A549 (cell line): ENCODE results near the gene DSCAM. TPM values are rescaled to one million over a fixed set of nuclear protein-coding genes. Genes with fewer than 3 reads are reported as not detected.

Experiments used
- ATAC-seq, 2 experiments: fragments of 200-7000 bp in 1 of 2; fragments of >200 bp in 1 of 2; cut with Nextera tagmentation in 1 of 2; cut with Tn5 transposase in 1 of 2; 3 replicates each; pipeline versions ENCODE4 v1.8.0 to v1.9.1; 2018 to 2020; ENCODE audit warnings: mild to moderate bottlenecking in 1 of 2, moderate library complexity in 1 of 2
- CTCF ChIA-PET: fragments of 300-600 bp; sonication (Branson Sonifier 250); formaldehyde crosslinking; extraction: SDS; loops from one replicate; lab custom pipeline; 2021; ENCODE audit warnings: antibody characterized with exemption, inconsistent platforms; lab: Yijun Ruan, JAX
- POLR2A ChIA-PET: fragments of 350-600 bp; formaldehyde crosslinking; extraction: SDS; loops from one replicate; lab custom pipeline; 2021; ENCODE audit warnings: antibody characterized with exemption, inconsistent platforms; lab: Yijun Ruan, JAX
- DNase-seq, 2 experiments: peaks; one replicate each; pipeline versions ENCODE4 v3.0.0 to v3.0.0-alpha.2; 2011 to 2016; ENCODE audit warnings: low read depth in 1 of 2, low spot score in 1 of 2
- FAIRE-seq: peaks from 2 replicates; lab custom pipeline; 2011; peaks lifted over from hg19 to GRCh38; lab: Jason Lieb, UNC
- H3K27ac ChIP-seq, 2 experiments: fragments of >200 bp; sonication (Bioruptor Twin); formaldehyde crosslinking; 3 replicates each; pipeline ENCODE4 v1.5.1; 2016 to 2017
- H3K4me1 ChIP-seq: fragments of >200 bp; sonication (Bioruptor Twin); formaldehyde crosslinking; 3 replicates; pipeline ENCODE4 v1.6.1; 2016
- H3K4me2 ChIP-seq: fragments of >200 bp; sonication (Bioruptor Twin); formaldehyde crosslinking; 3 replicates; pipeline ENCODE4 v1.6.1; 2016
- H3K4me3 ChIP-seq: fragments of >200 bp; sonication (Bioruptor Twin); formaldehyde crosslinking; 3 replicates; pipeline ENCODE4 v1.5.1; 2016
- H3K9me3 ChIP-seq: fragments of >200 bp; sonication (Bioruptor Twin); formaldehyde crosslinking; 3 replicates; pipeline ENCODE4 v1.6.1; 2016
- CBX8 ChIP-seq: fragments of 200-600 bp; sonication (generic); IDR thresholded peaks from 2 replicates; pipeline ENCODE4 v1.6.1; 2016
- CHD2 ChIP-seq: fragments of 150-350 bp; IDR thresholded peaks from 2 replicates; pipeline ENCODE4 v1.6.1; 2014; ENCODE audit warnings: low read length; ENCODE audit not compliant: partially characterized antibody
- EHF ChIP-seq: fragments of 250-450 bp; sonication (Bioruptor Pico); IDR thresholded peaks from 2 replicates; pipeline ENCODE4 v1.5.0; 2020; ENCODE audit warnings: mild to moderate bottlenecking
- EHMT2 ChIP-seq: fragments of 200-600 bp; sonication (generic); IDR thresholded peaks from 2 replicates; pipeline ENCODE4 v1.6.1; 2016; ENCODE audit warnings: antibody characterized with exemption, low read depth, mild to moderate bottlenecking, moderate library complexity
- ELK1 ChIP-seq: fragments of 150-350 bp; IDR thresholded peaks from 2 replicates; pipeline ENCODE4 v1.6.1; 2014; ENCODE audit warnings: low read depth, mild to moderate bottlenecking, low read length
- FOSB ChIP-seq: fragments of 250-450 bp; sonication (Bioruptor Pico); IDR thresholded peaks from 2 replicates; pipeline ENCODE4 v1.5.0; 2020; ENCODE audit warnings: mild to moderate bottlenecking, moderate library complexity
- HEYL ChIP-seq: fragments of 250-450 bp; sonication (Bioruptor Pico); IDR thresholded peaks from 2 replicates; pipeline ENCODE4 v1.8.0; 2021; ENCODE audit warnings: mild to moderate bottlenecking, moderate library complexity
- JUNB ChIP-seq: fragments of >200 bp; sonication (Bioruptor Twin); formaldehyde crosslinking; IDR thresholded peaks from 2 replicates; pipeline ENCODE4 v1.6.1; 2016
- KDM1A ChIP-seq: fragments of 200-600 bp; sonication (generic); IDR thresholded peaks from 2 replicates; pipeline ENCODE4 v1.6.1; 2016; ENCODE audit warnings: low read depth, mild to moderate bottlenecking
- MAZ ChIP-seq: fragments of 150-350 bp; IDR thresholded peaks from 2 replicates; pipeline ENCODE4 v1.6.1; 2014; ENCODE audit warnings: antibody characterized with exemption, low read depth, low read length, borderline replicate concordance
- NPAS2 ChIP-seq: fragments of 250-450 bp; sonication (Bioruptor Pico); IDR thresholded peaks from 2 replicates; pipeline ENCODE4 v1.8.0; 2022; ENCODE audit warnings: mild to moderate bottlenecking, moderate library complexity, borderline replicate concordance
- POLR2A ChIP-seq: IDR thresholded peaks from 2 replicates; pipeline ENCODE4 v1.6.1; 2012; ENCODE audit warnings: mild to moderate bottlenecking, low read length
- RAD21 ChIP-seq, 2 experiments: fragments of >200 bp in 1 of 2; sonication (Bioruptor Twin) in 1 of 2; formaldehyde crosslinking in 1 of 2; IDR thresholded peaks in 1 of 2; conservative IDR thresholded peaks in 1 of 2; 2 replicates in 1 of 2; 3 replicates in 1 of 2; pipeline ENCODE4 v1.6.1; 2012 to 2018; ENCODE audit warnings: inconsistent platforms in 1 of 2
- SMC3 ChIP-seq: fragments of >200 bp; sonication (Bioruptor Twin); formaldehyde crosslinking; IDR thresholded peaks from 3 replicates; pipeline ENCODE4 v1.6.1; 2018; ENCODE audit warnings: inconsistent platforms
- ZC3H11A ChIP-seq: fragments of 450-650 bp; IDR thresholded peaks from 2 replicates; pipeline ENCODE4 v1.6.1; 2014; ENCODE audit warnings: antibody characterized with exemption, mild to moderate bottlenecking
- ZNF302 ChIP-seq: fragments of 250-450 bp; sonication (Bioruptor Pico); IDR thresholded peaks from 2 replicates; pipeline ENCODE4 v1.9.0; 2021; ENCODE audit warnings: inconsistent platforms, mild to moderate bottlenecking, moderate library complexity
- WGBS: methylation state at CpG from one replicate; pipeline ENCODE4 v1.1.6; 2017; ENCODE audit errors: missing lambda C conversion rate; 5-methylcytosine and 5-hydroxymethylcytosine counted together
- polyA plus RNA-seq, 4 experiments: library from polyadenylated mRNA; depleted of rRNA in 3 of 4; stranded (reverse); fragments of >200 nt; fragmentation: RNase III in 1 of 4; extraction: RNeasy Plus Mini Kit Qiagen cat#74134 plus additional on column Dnase treatment in 1 of 4; gene quantifications; 2 replicates in 3 of 4; 3 replicates in 1 of 4; pipeline ENCODE4 v1.2.3, GENCODE V29; 2011 to 2017
- TF ChIP-seq, protein P1 (sequence below): fragments of 450-650 bp; IDR thresholded peaks from 2 replicates; pipeline ENCODE4 v1.6.1; 2014; ENCODE audit warnings: antibody characterized with exemption
- TF ChIP-seq, protein P2 (sequence below): IDR thresholded peaks from 2 replicates; pipeline ENCODE4 v1.6.1; 2012; ENCODE audit warnings: low read depth, borderline replicate concordance
- TF ChIP-seq, protein P3 (sequence below): IDR thresholded peaks from 2 replicates; pipeline ENCODE4 v1.6.1; 2012
- TF ChIP-seq, protein P4 (sequence below): IDR thresholded peaks from 2 replicates; pipeline ENCODE4 v1.6.1; 2012

Gene DSCAM
- polyA plus RNA-seq, 2 of the 4 experiments (the other 2 are of a cell fraction), result not detected

- 6% methylated on average over 2 of the region's 2 CpGs for WGBS
- ChIA-PET CTCF (no interaction called here), POLR2A (no interaction called here)
- no peak for DNase-seq
- no peak overlapping the region for H3K4me2 ChIP-seq
- H3K4me1 ChIP-seq, result no peaks in the 10 kb centered on the region
- no peak overlapping the region for H3K4me3 ChIP-seq
- no peak for ATAC-seq
- no peaks in the 10 kb centered on the region for H3K9me3 ChIP-seq
- H3K27ac ChIP-seq, result no peak overlapping the region
- FAIRE-seq, result no peak
- TF ChIP-seq ZC3H11A, result no peak
- no peak for TF ChIP-seq POLR2A
- TF ChIP-seq ZNF302 (CRISPR knock-in tag), result no peak
- TF ChIP-seq KDM1A, result no peak
- TF ChIP-seq ELK1, result no peak
- TF ChIP-seq, protein P1, sequence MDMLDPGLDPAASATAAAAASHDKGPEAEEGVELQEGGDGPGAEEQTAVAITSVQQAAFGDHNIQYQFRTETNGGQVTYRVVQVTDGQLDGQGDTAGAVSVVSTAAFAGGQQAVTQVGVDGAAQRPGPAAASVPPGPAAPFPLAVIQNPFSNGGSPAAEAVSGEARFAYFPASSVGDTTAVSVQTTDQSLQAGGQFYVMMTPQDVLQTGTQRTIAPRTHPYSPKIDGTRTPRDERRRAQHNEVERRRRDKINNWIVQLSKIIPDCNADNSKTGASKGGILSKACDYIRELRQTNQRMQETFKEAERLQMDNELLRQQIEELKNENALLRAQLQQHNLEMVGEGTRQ, result no peak
- TF ChIP-seq, protein P2, sequence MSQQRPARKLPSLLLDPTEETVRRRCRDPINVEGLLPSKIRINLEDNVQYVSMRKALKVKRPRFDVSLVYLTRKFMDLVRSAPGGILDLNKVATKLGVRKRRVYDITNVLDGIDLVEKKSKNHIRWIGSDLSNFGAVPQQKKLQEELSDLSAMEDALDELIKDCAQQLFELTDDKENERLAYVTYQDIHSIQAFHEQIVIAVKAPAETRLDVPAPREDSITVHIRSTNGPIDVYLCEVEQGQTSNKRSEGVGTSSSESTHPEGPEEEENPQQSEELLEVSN, result no peak
- TF ChIP-seq EHF, result no peak
- no peak for TF ChIP-seq CBX8
- TF ChIP-seq, protein P3, sequence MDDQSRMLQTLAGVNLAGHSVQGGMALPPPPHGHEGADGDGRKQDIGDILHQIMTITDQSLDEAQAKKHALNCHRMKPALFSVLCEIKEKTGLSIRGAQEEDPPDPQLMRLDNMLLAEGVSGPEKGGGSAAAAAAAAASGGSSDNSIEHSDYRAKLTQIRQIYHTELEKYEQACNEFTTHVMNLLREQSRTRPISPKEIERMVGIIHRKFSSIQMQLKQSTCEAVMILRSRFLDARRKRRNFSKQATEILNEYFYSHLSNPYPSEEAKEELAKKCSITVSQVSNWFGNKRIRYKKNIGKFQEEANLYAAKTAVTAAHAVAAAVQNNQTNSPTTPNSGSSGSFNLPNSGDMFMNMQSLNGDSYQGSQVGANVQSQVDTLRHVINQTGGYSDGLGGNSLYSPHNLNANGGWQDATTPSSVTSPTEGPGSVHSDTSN, result no peak
- no peak for TF ChIP-seq FOSB (CRISPR knock-in tag)
- no peak for TF ChIP-seq SMC3
- TF ChIP-seq, protein P4, sequence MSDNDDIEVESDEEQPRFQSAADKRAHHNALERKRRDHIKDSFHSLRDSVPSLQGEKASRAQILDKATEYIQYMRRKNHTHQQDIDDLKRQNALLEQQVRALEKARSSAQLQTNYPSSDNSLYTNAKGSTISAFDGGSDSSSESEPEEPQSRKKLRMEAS, result no peak
- TF ChIP-seq, all 56 proteins: peak for 0
Measured at GRCh38 chr21:40759061-40759460, 87.9 kb downstream of the DSCAM start.

- H3K4me2 ChIP-seq, result no peak overlapping the region
- H3K4me1 ChIP-seq, result no peaks in the 10 kb centered on the region
- DNase-seq, result no peak
- POLR2A ChIA-PET, result no interaction called here
- H3K9me3 ChIP-seq, result no peaks in the 10 kb centered on the region
- no peak overlapping the region for H3K27ac ChIP-seq
- WGBS, result 0% methylated on average over 1 of the region's 3 CpGs
- CTCF ChIA-PET, result no interaction called here
- H3K4me3 ChIP-seq, result no peak overlapping the region
- TF ChIP-seq MAZ (no peak), CHD2 (no peak), HEYL (CRISPR knock-in tag) (no peak), NPAS2 (CRISPR knock-in tag) (no peak), RAD21 (conservative IDR thresholded peaks at IDR 0.05 in 1 of 2, IDR thresholded peaks at IDR 0.05 in 1 of 2) (no peak), JUNB (no peak)
- TF ChIP-seq, all 56 proteins: peak for 0
- no peak for FAIRE-seq
- no peak for ATAC-seq
Measured at GRCh38 chr21:40757366-40757765, 89.6 kb downstream of the DSCAM start.

DNA sequence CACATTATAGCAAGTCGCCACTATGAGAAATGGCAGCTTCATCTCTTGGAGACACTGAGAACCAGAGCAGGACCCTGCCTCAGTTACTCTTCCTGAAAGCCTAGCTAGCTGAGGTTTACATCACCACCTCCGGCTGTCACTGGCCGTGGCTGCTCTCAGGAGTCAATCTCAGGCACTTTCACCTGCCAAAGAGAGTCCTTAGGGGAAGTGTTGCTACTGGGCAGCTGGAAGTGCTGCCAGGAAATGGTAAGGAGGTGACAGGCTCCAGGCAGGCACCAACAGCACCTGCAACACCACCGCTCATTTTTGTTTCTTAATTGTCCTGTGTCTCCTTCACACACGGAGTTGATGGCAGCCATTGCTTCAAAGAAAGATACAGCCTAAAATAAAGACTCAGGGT, 92.5 kb downstream of the DSCAM start:
- WGBS, result 0% methylated on average over 5 of the region's 5 CpGs
- POLR2A ChIA-PET, result no interaction called here
- ATAC-seq (no peak), FAIRE-seq (no peak), DNase-seq (no peak)
- no peak overlapping the region for H3K4me2 ChIP-seq
- CTCF ChIA-PET, result no interaction called here
- no peak overlapping the region for H3K4me3 ChIP-seq
- no peak overlapping the region for H3K27ac ChIP-seq
- TF ChIP-seq JUNB (no peak), EHMT2 (no peak)
- H3K4me1 ChIP-seq, result no peaks in the 10 kb centered on the region
- no peaks in the 10 kb centered on the region for H3K9me3 ChIP-seq
